ENCODE results near the gene BMPR1A. TPM values are rescaled to one million over a fixed set of nuclear protein-coding genes. Genes with fewer than 3 reads are reported as not detected.

Gene BMPR1A
- total and polyA plus RNA-seq, 2 of the 4 experiments (the other 2 are of a cell fraction), result 15.9 to 93.7 TPM

- peaks cover 6% of the 10 kb centered on the region; the same call in 1 of the 2 replicates for H3K36me3 ChIP-seq (ENCODE audit: control insufficient read depth, insufficient read depth, low read length)
- H2BK15ac ChIP-seq (ENCODE audit: low read depth, low read length), result no peak overlapping the region
- no peak overlapping the region for H2AK5ac ChIP-seq (ENCODE audit: low read depth, low read length)
- in situ Hi-C loops (cut with MboI; ENCODE audit: low sequenced_read_pairs) (no loop called here), dilution Hi-C loops (cut with HindIII; ENCODE audit: low sequenced_read_pairs, unreplicated experiment) (no loop called here), intact Hi-C loops (cut with micrococcal nuclease) (no loop called here)
- H3K14ac ChIP-seq (replicated peaks; ENCODE audit: low read depth, low read length), result no peak overlapping the region
- no peaks in the 10 kb centered on the region for H3K4me1 ChIP-seq (ENCODE audit: control insufficient read depth, insufficient read depth, low read length)
- H2AFZ ChIP-seq (replicated peaks; ENCODE audit: low read length, poor library complexity), result no peak overlapping the region
- no peak overlapping the region for H4K5ac ChIP-seq (ENCODE audit: low read depth, low read length)
- no peak overlapping the region for H3K9ac ChIP-seq (ENCODE audit: low read depth, low read length)
- H4K91ac ChIP-seq (ENCODE audit: insufficient read depth, low read depth, low read length), result no peak overlapping the region
- H3K9me3 ChIP-seq (ENCODE audit: control insufficient read depth, insufficient read depth, low read length), result no peaks in the 10 kb centered on the region
- H3K4me2 ChIP-seq (ENCODE audit: low read depth, low read length), result no peak overlapping the region
- POLR2A ChIA-PET (ENCODE audit: unreplicated experiment), result no interaction called here
- H3K9me1 ChIP-seq (ENCODE audit: insufficient read depth, low read length), result peaks cover 10% of the 10 kb centered on the region
- no TSS peak for BruUV-seq (replicated peaks)
- H4K8ac ChIP-seq (ENCODE audit: low read depth in 2 of 2, low read length in 2 of 2), result no peak overlapping the region
- peaks cover 9 to 42% of the 10 kb centered on the region in 2 experiments; a peak in 3 of 4 replicates for H3K79me1 ChIP-seq (ENCODE audit: low read depth in 1 of 2, low read length in 2 of 2)
- H3K23ac ChIP-seq (ENCODE audit: low read depth, low read length), result no peak overlapping the region
- H3K27me3 ChIP-seq (ENCODE audit: control insufficient read depth, insufficient read depth, low read length), result no peaks in the 10 kb centered on the region
- CTCF ChIA-PET, result no interaction called here
- no peak overlapping the region for H2AK9ac ChIP-seq (replicated peaks; ENCODE audit: low read depth, low read length, poor library complexity)
- H2BK120ac ChIP-seq (ENCODE audit: low read depth, low read length), result no peak overlapping the region
- WGBS, 2 experiments (ENCODE audit: extremely low coverage in 2 of 2, insufficient read length in 1 of 2), result no CpG with 5 or more reads among the region's 4 CpGs
- no peak overlapping the region for H3K18ac ChIP-seq (ENCODE audit: low read depth, low read length)
- H3K4ac ChIP-seq (ENCODE audit: low read depth, low read length), result no peak overlapping the region
- ATAC-seq (ENCODE audit: low read depth), result no peak
- H2BK5ac ChIP-seq (ENCODE audit: low read depth, low read length, poor library complexity, severe bottlenecking), result no peak overlapping the region
- TF ChIP-seq MAZ (IDR thresholded peaks at IDR 0.05; ENCODE audit: borderline replicate concordance, low read depth, low read length) (no peak), RFX5 (IDR thresholded peaks at IDR 0.05; ENCODE audit: low read depth, low read length) (no peak), CTCF (conservative IDR thresholded peaks at IDR 0.05; ENCODE audit: low read depth, low read length) (no peak), RCOR1 (IDR thresholded peaks at IDR 0.05; ENCODE audit: insufficient replicate concordance, low read length) (no peak), SMC3 (IDR thresholded peaks at IDR 0.05; ENCODE audit: low read depth, low read length) (no peak), FOS (IDR thresholded peaks at IDR 0.05; ENCODE audit: low read depth, low read length) (no peak), ELK1 (IDR thresholded peaks at IDR 0.05; ENCODE audit: borderline replicate concordance, low read depth, low read length) (no peak), BHLHE40 (IDR thresholded peaks at IDR 0.05; ENCODE audit: low read depth, low read length) (no peak), USF2 (IDR thresholded peaks at IDR 0.05; ENCODE audit: low read depth, low read length) (no peak), MAFK (IDR thresholded peaks at IDR 0.05; ENCODE audit: low read depth, low read length) (no peak), POLR2A (IDR thresholded peaks at IDR 0.05; ENCODE audit: low read depth, low read length) (no peak), RAD21 (IDR thresholded peaks at IDR 0.05; ENCODE audit: low read length) (no peak)
- H4K20me1 ChIP-seq (ENCODE audit: insufficient read depth, low read length), result no peaks in the 10 kb centered on the region
- H3K4me3 ChIP-seq (ENCODE audit: insufficient read depth, low read depth, low read length), result no peak overlapping the region
- H3K27ac ChIP-seq (ENCODE audit: insufficient read depth, low read length), result no peak overlapping the region
- no peak for DNase-seq
- H2BK20ac ChIP-seq (ENCODE audit: low read depth, low read length), result no peak overlapping the region
- H3K56ac ChIP-seq (ENCODE audit: extremely low read depth, insufficient read depth, low read length), result no peak overlapping the region
Observed at GRCh38 chr10:86849181-86849894, 92.9 kb downstream of the BMPR1A start.
